GM18526 (cell line): Measurements from ENCODE around the gene PNPLA8.

ENCODE experiments used
- POLR2A ChIP-seq: IDR thresholded peaks from 3 replicates; pipeline ENCODE4 v1.6.1; 2011; ENCODE audit not compliant: insufficient read length; ENCODE audit errors: extremely low read depth

Gene PNPLA8

GRCh38 chr7:108488768-108489538 lies 37.0 kb downstream of the PNPLA8 start:
- TF ChIP-seq POLR2A = no peak

- TF ChIP-seq POLR2A = no peak
These were observed 38.3 kb downstream of the PNPLA8 start for GRCh38 chr7:108487646-108488045.

GRCh38 chr7:108486291-108486966 lies 39.5 kb downstream of the PNPLA8 start:
- TF ChIP-seq POLR2A = no peak

- no peak for TF ChIP-seq POLR2A
These were observed 41.8 kb downstream of the PNPLA8 start for GRCh38 chr7:108484137-108484536.

GRCh38 chr7:108480311-108480710 lies 45.6 kb downstream of the PNPLA8 start:
- TF ChIP-seq POLR2A = no peak

GRCh38 chr7:108479751-108480150 lies 46.2 kb downstream of the PNPLA8 start:
- TF ChIP-seq POLR2A = no peak

- TF ChIP-seq POLR2A = no peak
These were observed 46.8 kb downstream of the PNPLA8 start for GRCh38 chr7:108479118-108479517.

GRCh38 chr7:108468246-108468645 lies 57.7 kb downstream of the PNPLA8 start:
- no peak for TF ChIP-seq POLR2A

GRCh38 chr7:108467391-108467790 lies 58.5 kb downstream of the PNPLA8 start:
- no peak for TF ChIP-seq POLR2A

- TF ChIP-seq POLR2A = no peak
These were observed 61.2 kb downstream of the PNPLA8 start for GRCh38 chr7:108464743-108465142.

- TF ChIP-seq POLR2A = no peak
These were observed 62.3 kb downstream of the PNPLA8 start for GRCh38 chr7:108463613-108464012.

- no peak for TF ChIP-seq POLR2A
These were observed 64.1 kb downstream of the PNPLA8 start for GRCh38 chr7:108461840-108462239.

GRCh38 chr7:108460964-108461363 lies 65.0 kb downstream of the PNPLA8 start:
- no peak for TF ChIP-seq POLR2A

- no peak for TF ChIP-seq POLR2A
These were observed 65.9 kb downstream of the PNPLA8 start for GRCh38 chr7:108459922-108460551.

- no peak for TF ChIP-seq POLR2A
These were observed 68.1 kb downstream of the PNPLA8 start for GRCh38 chr7:108457871-108458270.
